Measurements from ENCODE around the gene PPP1R26. TPM values are rescaled to one million over a fixed set of nuclear protein-coding genes. Genes with fewer than 3 reads are reported as not detected.
"Not testable (repeated sequence)": the region's sequence is repeated elsewhere in the genome, so short reads cannot be mapped to it uniquely, and the experiment has no call there.

The PPP1R26 gene
- total RNA-seq, 1 donor from 2014 or later, result 15.2 TPM

- DNase-seq (ENCODE audit: low read depth), result not testable (repeated sequence)
These were observed 55.2 kb downstream of the PPP1R26 start for GRCh38 chr9:135534826-135535225.

- not testable (repeated sequence) for DNase-seq (ENCODE audit: low read depth)
These were observed 56.0 kb downstream of the PPP1R26 start for GRCh38 chr9:135535631-135536030.

GRCh38 chr9:135536216-135536615 lies 56.6 kb downstream of the PPP1R26 start:
- peak; percentile 33 for DNase-seq (ENCODE audit: low read depth)

Other genes starting within 250 kb of the PPP1R26 start
- gene MRPS2, start 20.9 kb downstream of the PPP1R26 start, total RNA-seq, result 28.1 and 39.2 TPM in 2 replicates
- not detected in 2 replicates for gene LCN1, start 41.7 kb downstream of the PPP1R26 start, total RNA-seq
- not detected in 2 replicates for gene OBP2A, start 66.3 kb downstream of the PPP1R26 start, total RNA-seq
- not detected in 2 replicates for gene PAEP, start 82.0 kb downstream of the PPP1R26 start, total RNA-seq
- not detected in 2 replicates for gene GLT6D1, start 159.8 kb downstream of the PPP1R26 start, total RNA-seq
- gene LCN9, start 183.5 kb downstream of the PPP1R26 start, total RNA-seq, result not detected in 2 replicates
- gene SOHLH1, start 219.7 kb downstream of the PPP1R26 start, total RNA-seq, result not detected in 2 replicates
- 0.08 and 0.16 TPM in 2 replicates for gene KCNT1, start 222.4 kb downstream of the PPP1R26 start, total RNA-seq